ENCODE data around the gene AIF1. TPM values are rescaled to one million over a fixed set of nuclear protein-coding genes. Genes with fewer than 3 reads are reported as not detected.

The AIF1 gene
- total RNA-seq, 1 donor from 2014 or later = 63.6 TPM

- DNase-seq (ENCODE audit: low spot score) = no peak
Observed at GRCh38 chr6:31642798-31643570, 27.9 kb downstream of the AIF1 start.

- DNase-seq (ENCODE audit: low spot score) = no peak
Observed at GRCh38 chr6:31643818-31644454, 28.9 kb downstream of the AIF1 start.

GRCh38 chr6:31645325-31645724, 30.3 kb downstream of the AIF1 start:
- no peak for DNase-seq (ENCODE audit: low spot score)

GRCh38 chr6:31651602-31652191, 36.7 kb downstream of the AIF1 start:
- peak; percentile 73 for DNase-seq (ENCODE audit: low spot score)

- DNase-seq (ENCODE audit: low spot score) = no peak
Observed at GRCh38 chr6:31652925-31653724, 38.1 kb downstream of the AIF1 start.

GRCh38 chr6:31654574-31655348, 39.7 kb downstream of the AIF1 start:
- no peak for DNase-seq (ENCODE audit: low spot score)

- DNase-seq (ENCODE audit: low spot score) = no peak
Observed at GRCh38 chr6:31655349-31656237, 40.6 kb downstream of the AIF1 start, which contains the start of gene APOM. TSS of gene APOM (plus strand) at chr6:31655894. CDS start at chr6:31655967, 73 bp downstream.

- no peak for DNase-seq (ENCODE audit: low spot score)
Observed at GRCh38 chr6:31657406-31658157, 42.5 kb downstream of the AIF1 start.

- DNase-seq (ENCODE audit: low spot score) = no peak
Observed at GRCh38 chr6:31658158-31658688, 43.2 kb downstream of the AIF1 start.

GRCh38 chr6:31658983-31659648, 44.1 kb downstream of the AIF1 start:
- DNase-seq (ENCODE audit: low spot score) = no peak

- peak; percentile 35 for DNase-seq (ENCODE audit: low spot score)
Observed at GRCh38 chr6:31659649-31660380, 44.8 kb downstream of the AIF1 start.

GRCh38 chr6:31660381-31661261, 45.6 kb downstream of the AIF1 start, which contains the start of gene C6orf47:
TSS of gene C6orf47 (minus strand) at chr6:31660778. CDS start at chr6:31659947, 831 bp downstream.
- DNase-seq (ENCODE audit: low spot score) = peak; percentile 91

GRCh38 chr6:31661262-31662123, 46.5 kb downstream of the AIF1 start:
- no peak for DNase-seq (ENCODE audit: low spot score)

- no peak for DNase-seq (ENCODE audit: low spot score)
Observed at GRCh38 chr6:31662124-31662723, 47.2 kb downstream of the AIF1 start.

Measured in umbilical cord (tissue), 2 donors.